H1 (cell line): ENCODE data around the gene MED6. TPM values are rescaled to one million over a fixed set of nuclear protein-coding genes. Genes with fewer than 3 reads are reported as not detected.

Experiments used
- CTCF ChIA-PET: fragments of 300-600 bp; sonication (Branson Sonifier 250); formaldehyde crosslinking; loops from one replicate; lab custom pipeline; 2021; ENCODE audit not compliant: partially characterized antibody; lab: Charles Lee
- POLR2A ChIA-PET: fragments of 300-600 bp; sonication (Branson Sonifier 250); formaldehyde crosslinking; loops from one replicate; lab custom pipeline; 2021; ENCODE audit warnings: inconsistent platforms; ENCODE audit not compliant: partially characterized antibody; lab: Charles Lee
- DNase-seq, 2 experiments: peaks; one replicate each; pipeline versions ENCODE4 v3.0.0 to v3.0.0-alpha.2; 2010 to 2022; ENCODE audit warnings: low spot score in 2 of 2, low read depth in 1 of 2, mixed read lengths in 1 of 2
- FAIRE-seq: peaks from 2 replicates; lab custom pipeline; 2011; peaks lifted over from hg19 to GRCh38; lab: Jason Lieb, UNC
- H2AFZ ChIP-seq: 2 replicates; pipeline ENCODE4 v1.8.1; 2012; ENCODE audit warnings: low read length, inconsistent platforms
- H2AK5ac ChIP-seq: 2 replicates; pipeline ENCODE4 v1.6.1; 2013; ENCODE audit warnings: low read depth, low read length
- H2BK120ac ChIP-seq: replicated peaks from 2 replicates; pipeline ENCODE3; 2013; ENCODE audit warnings: low read depth, low read length, inconsistent platforms
- H2BK12ac ChIP-seq: 2 replicates; pipeline ENCODE4 v1.6.1; 2013; ENCODE audit warnings: low read depth, low read length
- H2BK15ac ChIP-seq: 2 replicates; pipeline ENCODE4 v1.6.1; 2013; ENCODE audit warnings: low read length
- H2BK20ac ChIP-seq: 2 replicates; pipeline ENCODE4 v1.6.1; 2013; ENCODE audit warnings: low read length
- H2BK5ac ChIP-seq: 2 replicates; pipeline ENCODE4 v1.6.1; 2013; ENCODE audit warnings: low read depth, low read length
- H3K14ac ChIP-seq: 2 replicates; pipeline ENCODE4 v1.6.1; 2013; ENCODE audit warnings: inconsistent platforms; ENCODE audit not compliant: insufficient read length
- H3K18ac ChIP-seq: 2 replicates; pipeline ENCODE4 v1.6.1; 2013; ENCODE audit warnings: low read length; ENCODE audit errors: extremely low read depth
- H3K23ac ChIP-seq: 2 replicates; pipeline ENCODE4 v1.6.1; 2013; ENCODE audit warnings: inconsistent platforms; ENCODE audit not compliant: insufficient read length
- H3K23me2 ChIP-seq: 2 replicates; pipeline ENCODE4 v1.6.1; 2013; ENCODE audit warnings: low read depth, low read length
- H3K27ac ChIP-seq: 2 replicates; pipeline ENCODE4 v1.6.1; 2011; ENCODE audit warnings: low read depth, low read length, inconsistent platforms
- H3K27me3 ChIP-seq, 4 experiments: replicated peaks in 1 of 4; 1 replicate in 1 of 4; 2 replicates in 3 of 4; pipeline versions ENCODE4 v1.6.1 to v1.8.1; 2011 to 2013; ENCODE audit warnings: low read length in 3 of 4, mild to moderate bottlenecking in 3 of 4, inconsistent platforms in 2 of 4, mixed read lengths in 2 of 4, moderate library complexity in 1 of 4; ENCODE audit not compliant: control insufficient read depth in 3 of 4, insufficient read depth in 3 of 4; ENCODE audit errors: extremely low read depth in 1 of 4
- H3K36me3 ChIP-seq, 4 experiments: 2 replicates each; pipeline versions ENCODE4 v1.6.1 to v1.8.1; 2011 to 2013; ENCODE audit warnings: mild to moderate bottlenecking in 4 of 4, low read length in 3 of 4, moderate library complexity in 2 of 4, control low read depth in 1 of 4, inconsistent platforms in 1 of 4; ENCODE audit not compliant: insufficient read depth in 4 of 4, control insufficient read depth in 2 of 4
- H3K4ac ChIP-seq: replicated peaks from 2 replicates; pipeline ENCODE3; 2013; ENCODE audit warnings: low read length, low read depth, mixed read lengths, inconsistent platforms; ENCODE audit not compliant: insufficient read length
- H3K4me1 ChIP-seq, 4 experiments: replicated peaks in 1 of 4; 1 replicate in 1 of 4; 2 replicates in 3 of 4; pipeline versions ENCODE4 v1.6.1 to v1.8.1; 2011 to 2013; ENCODE audit warnings: low read length in 3 of 4, inconsistent platforms in 2 of 4, mixed read lengths in 1 of 4; ENCODE audit not compliant: insufficient read depth in 4 of 4, control insufficient read depth in 3 of 4
- H3K4me2 ChIP-seq, 2 experiments: 2 replicates each; pipeline versions ENCODE4 v1.6.1 to v1.8.1; 2011 to 2013; ENCODE audit warnings: low read depth in 2 of 2, low read length in 2 of 2, control low read depth in 1 of 2, inconsistent platforms in 1 of 2, mild to moderate bottlenecking in 1 of 2; ENCODE audit not compliant: insufficient read depth in 1 of 2
- H3K4me3 ChIP-seq, 4 experiments: fragments of 200-600, 300-600 bp in 1 of 4; sonication (generic), shearing (Covaris generic), sonication (Bioruptor Twin) in 1 of 4; 2 replicates each; pipeline versions ENCODE4 v1.5.1 to v1.8.1; 2011 to 2016; ENCODE audit warnings: low read length in 4 of 4, low read depth in 3 of 4, control low read depth in 2 of 4, inconsistent platforms in 2 of 4, mild to moderate bottlenecking in 2 of 4, mixed read lengths in 1 of 4, moderate library complexity in 1 of 4; ENCODE audit not compliant: insufficient read depth in 2 of 4; ENCODE audit errors: extremely low read depth in 1 of 4
- H3K56ac ChIP-seq: replicated peaks from 2 replicates; pipeline ENCODE3; 2013; ENCODE audit warnings: low read depth, mild to moderate bottlenecking, mixed read lengths, low read length, inconsistent platforms; ENCODE audit not compliant: insufficient read length
- H3K79me1 ChIP-seq: 2 replicates; pipeline ENCODE4 v1.6.1; 2013; ENCODE audit warnings: low read depth, low read length, control low read depth
- H3K79me2 ChIP-seq, 2 experiments: 2 replicates each; pipeline versions ENCODE4 v1.6.1 to v1.8.1; 2012 to 2013; ENCODE audit warnings: low read length in 2 of 2, mild to moderate bottlenecking in 2 of 2, inconsistent platforms in 1 of 2; ENCODE audit not compliant: insufficient read depth in 2 of 2, control insufficient read depth in 1 of 2
- H3K9ac ChIP-seq, 4 experiments: replicated peaks in 1 of 4; 1 replicate in 1 of 4; 2 replicates in 3 of 4; pipeline versions ENCODE4 v1.6.1 to v1.8.1; 2011 to 2013; ENCODE audit warnings: low read depth in 3 of 4, low read length in 3 of 4, control low read depth in 2 of 4, mild to moderate bottlenecking in 2 of 4, moderate library complexity in 2 of 4, inconsistent platforms in 1 of 4; ENCODE audit errors: extremely low read depth in 1 of 4
- H3K9me3 ChIP-seq, 2 experiments: 2 replicates each; pipeline versions ENCODE4 v1.6.1 to v1.8.1; 2012 to 2013; ENCODE audit warnings: mild to moderate bottlenecking in 2 of 2, moderate library complexity in 2 of 2, control low read depth in 1 of 2, inconsistent platforms in 1 of 2, low read depth in 1 of 2, low read length in 1 of 2, mixed read lengths in 1 of 2; ENCODE audit not compliant: insufficient read depth in 2 of 2
- H4K20me1 ChIP-seq, 2 experiments: replicated peaks in 1 of 2; 2 replicates each; pipeline versions ENCODE3 to v1.8.1; 2011 to 2013; ENCODE audit warnings: inconsistent platforms in 2 of 2, low read length in 2 of 2, mild to moderate bottlenecking in 1 of 2; ENCODE audit not compliant: insufficient read depth in 2 of 2, control insufficient read depth in 1 of 2
- H4K5ac ChIP-seq: 2 replicates; pipeline ENCODE4 v1.6.1; 2013; ENCODE audit warnings: low read length, low read depth, mixed read lengths, inconsistent platforms; ENCODE audit not compliant: insufficient read length
- H4K8ac ChIP-seq: 2 replicates; pipeline ENCODE4 v1.8.0; 2013; ENCODE audit warnings: mild to moderate bottlenecking, moderate library complexity, low read length, inconsistent platforms; ENCODE audit not compliant: insufficient read depth; ENCODE audit errors: extremely low read depth
- H4K91ac ChIP-seq: replicated peaks from 2 replicates; pipeline ENCODE3; 2013; ENCODE audit warnings: low read length, mixed read lengths, inconsistent platforms; ENCODE audit not compliant: insufficient read length
- BRCA1 ChIP-seq: IDR thresholded peaks from 2 replicates; pipeline ENCODE4 v1.6.1; 2012; ENCODE audit warnings: low read depth, low read length, improper control_type of control experiment
- CBX5 ChIP-seq: fragments of 300-800, 300-1000 bp; sonication (generic); IDR thresholded peaks from 2 replicates; pipeline ENCODE4 v1.7.1; 2016; ENCODE audit warnings: antibody characterized with exemption, low read length, low read depth
- CHD2 ChIP-seq: IDR thresholded peaks from 2 replicates; pipeline ENCODE4 v1.6.1; 2012; ENCODE audit warnings: low read length, improper control_type of control experiment
- CTBP2 ChIP-seq: IDR thresholded peaks from 2 replicates; pipeline ENCODE4 v1.7.0; 2011; ENCODE audit warnings: borderline replicate concordance, mild to moderate bottlenecking, moderate library complexity, mixed read lengths, low read length; ENCODE audit not compliant: insufficient read depth, insufficient read length
- EZH2 ChIP-seq: fragments of 200-600 bp; sonication (generic); IDR thresholded peaks from 2 replicates; pipeline ENCODE4 v1.7.1; 2012; ENCODE audit warnings: low read depth, mild to moderate bottlenecking, moderate library complexity, low read length, inconsistent platforms; ENCODE audit not compliant: severe bottlenecking
- FOSL1 ChIP-seq: IDR thresholded peaks from 2 replicates; pipeline ENCODE4 v1.6.1; 2011; ENCODE audit warnings: mild to moderate bottlenecking, low read depth, low read length, moderate library complexity; ENCODE audit not compliant: insufficient read depth
- HDAC2 ChIP-seq, 2 experiments: fragments of 300-600 bp in 1 of 2; sonication (generic) in 1 of 2; IDR thresholded peaks; 2 replicates each; pipeline ENCODE4 v1.6.1; 2011 to 2012; ENCODE audit warnings: low read depth in 2 of 2, low read length in 2 of 2, mild to moderate bottlenecking in 2 of 2, moderate library complexity in 2 of 2, borderline replicate concordance in 1 of 2, inconsistent platforms in 1 of 2
- JUN ChIP-seq: IDR thresholded peaks from 2 replicates; pipeline ENCODE4 v1.6.1; 2011; ENCODE audit warnings: low read depth, mild to moderate bottlenecking, improper control_type of control experiment, low read length
- KDM4A ChIP-seq: IDR thresholded peaks from one replicate; pipeline ENCODE4 v1.7.1; 2012; ENCODE audit warnings: low read depth, mild to moderate bottlenecking, moderate library complexity, low read length, inconsistent platforms; ENCODE audit not compliant: severe bottlenecking
- RAD21 ChIP-seq, 2 experiments: IDR thresholded peaks in 1 of 2; conservative IDR thresholded peaks in 1 of 2; 2 replicates each; pipeline ENCODE4 v1.6.1; 2011; ENCODE audit warnings: low read depth in 2 of 2, low read length in 2 of 2, improper control_type of control experiment in 1 of 2, inconsistent platforms in 1 of 2, mild to moderate bottlenecking in 1 of 2, moderate library complexity in 1 of 2
- SIN3A ChIP-seq, 2 experiments: IDR thresholded peaks in 1 of 2; conservative IDR thresholded peaks in 1 of 2; 2 replicates each; pipeline ENCODE4 v1.6.1; 2011 to 2012; ENCODE audit warnings: low read length in 2 of 2, improper control_type of control experiment in 1 of 2, low read depth in 1 of 2, mild to moderate bottlenecking in 1 of 2
- SIX5 ChIP-seq: IDR thresholded peaks from 2 replicates; pipeline ENCODE4 v1.6.1; 2011; ENCODE audit warnings: mild to moderate bottlenecking, low read depth, low read length
- TAF7 ChIP-seq: optimal IDR thresholded peaks from 2 replicates; pipeline ENCODE3; 2011; ENCODE audit warnings: low read depth, mild to moderate bottlenecking, inconsistent platforms, low read length, moderate library complexity, borderline replicate concordance
- WGBS, 2 experiments: shearing (Covaris generic) in 1 of 2; methylation state at CpG; one replicate each; pipeline versions ENCODE4 v1.1.6 to v1.1.7; 2013 to 2015; ENCODE audit warnings: low lambda C conversion rate in 2 of 2, mixed read lengths in 2 of 2, inconsistent platforms in 1 of 2, low coverage in 1 of 2, missing lambda C conversion rate in 1 of 2; ENCODE audit not compliant: insufficient replicate concordance in 2 of 2, insufficient coverage in 1 of 2, insufficient read length in 1 of 2; ENCODE audit errors: extremely low coverage in 1 of 2, missing lambda C conversion rate in 1 of 2; 5-methylcytosine and 5-hydroxymethylcytosine counted together
- polyA plus RNA-seq, 7 experiments: library from polyadenylated mRNA; depleted of rRNA in 3 of 7; stranded (reverse) in 5 of 7; unstranded in 2 of 7; fragments of >200 nt in 5 of 7; fragments of 200-250 nt in 2 of 7; gene quantifications; 1 replicate in 5 of 7; 2 replicates in 1 of 7; 4 replicates in 1 of 7; pipeline versions ENCODE4 v1.2.1 to v1.2.3, GENCODE V29; 2011 to 2013; ENCODE audit warnings: missing spikeins in 2 of 7, mixed read lengths in 2 of 7
- total RNA-seq: library from RNA; stranded (reverse); fragmentation: NEBNext Ultra II Directional; extraction: Animal tissue kit (Norgen Biotek cat#: 25700); gene quantifications from 2 replicates; pipeline ENCODE4 v1.2.1, GENCODE V29; 2021

The MED6 gene
- total and polyA plus RNA-seq, 2 of the 8 experiments (the other 6 are each of a cell fraction or from before 2014, with no cell fraction given) = 33.1 to 39.7 TPM

- no peak overlapping the region for H3K4ac ChIP-seq
- no peak overlapping the region for H4K91ac ChIP-seq
- H2BK5ac ChIP-seq = no peak overlapping the region
- no peaks in the 10 kb centered on the region for H3K79me2 ChIP-seq
- no peak for DNase-seq
- no peak overlapping the region for H3K9ac ChIP-seq
- H3K18ac ChIP-seq = no peak overlapping the region
- H3K23ac ChIP-seq = no peak overlapping the region
- H3K27me3 ChIP-seq = no peaks in the 10 kb centered on the region
- H3K79me1 ChIP-seq = no peaks in the 10 kb centered on the region
- ChIA-PET POLR2A (interaction anchor here (2.3 kb wide), 1 partner anchor 16 kb away, joined by 5 read pairs; the partner anchor contains the start of gene TTC9), CTCF (interaction anchor here (1.5 to 12.5 kb wide), 4 partner anchors 10 to 97 kb away, joined by 3 to 154 read pairs (median 24); no protein-coding TSS in a partner anchor)
- peaks cover 6 to 22% of the 10 kb centered on the region in 2 experiments; a peak in 3 of 4 replicates for H3K9me3 ChIP-seq
- no peak overlapping the region for H3K27ac ChIP-seq
- H4K5ac ChIP-seq = no peak overlapping the region
- FAIRE-seq = peak; percentile 32
- no peaks in the 10 kb centered on the region for H4K20me1 ChIP-seq
- no peak overlapping the region for H2AFZ ChIP-seq
- WGBS, 2 experiments = 94% methylated on average over 1 of the region's 1 CpG; no CpG with 5 or more reads in 1 of the 2 experiments
- no peaks in the 10 kb centered on the region for H3K23me2 ChIP-seq
- H2AK5ac ChIP-seq = no peak overlapping the region
- no peak overlapping the region for H3K14ac ChIP-seq
- H3K56ac ChIP-seq = no peak overlapping the region
- no peaks in the 10 kb centered on the region for H3K4me1 ChIP-seq
- no peak overlapping the region for H2BK12ac ChIP-seq
- H4K8ac ChIP-seq = no peak overlapping the region
- H3K36me3 ChIP-seq = peaks cover 0 to 13% (median 2%) of the 10 kb centered on the region in 4 experiments; a peak in 4 of 8 replicates
- no peak overlapping the region for H2BK20ac ChIP-seq
- no peak overlapping the region for H2BK15ac ChIP-seq
- no peak overlapping the region for H3K4me2 ChIP-seq
- H2BK120ac ChIP-seq = no peak overlapping the region
- H3K4me3 ChIP-seq = no peak overlapping the region
- TF ChIP-seq CBX5 (no peak), CTBP2 (no peak), BRCA1 (no peak), KDM4A (no peak), FOSL1 (no peak), CHD2 (no peak), JUN (no peak), SIN3A (conservative IDR thresholded peaks at IDR 0.05 in 1 of 2, IDR thresholded peaks at IDR 0.05 in 1 of 2; ENCODE audit: low read depth in 1 of 2, low read length in 2 of 2) (no peak), EZH2 (no peak), HDAC2 (IDR thresholded peaks at IDR 0.05; ENCODE audit: borderline replicate concordance in 1 of 2, low read depth in 2 of 2, low read length in 2 of 2) (no peak), SIX5 (no peak), TAF7 (no peak), RAD21 (IDR thresholded peaks at IDR 0.05 in 1 of 2, conservative IDR thresholded peaks at IDR 0.05 in 1 of 2; ENCODE audit: low read depth in 2 of 2, low read length in 2 of 2) (no peak)
Measured at GRCh38 chr14:70624972-70625371, 24.5 kb upstream of the MED6 start.
